ENCODE results near the gene NTRK1. TPM values are rescaled to one million over a fixed set of nuclear protein-coding genes. Genes with fewer than 3 reads are reported as not detected.

The NTRK1 gene
- total RNA-seq, 1 experiment from 2014 or later, result 0.24 TPM

DNA sequence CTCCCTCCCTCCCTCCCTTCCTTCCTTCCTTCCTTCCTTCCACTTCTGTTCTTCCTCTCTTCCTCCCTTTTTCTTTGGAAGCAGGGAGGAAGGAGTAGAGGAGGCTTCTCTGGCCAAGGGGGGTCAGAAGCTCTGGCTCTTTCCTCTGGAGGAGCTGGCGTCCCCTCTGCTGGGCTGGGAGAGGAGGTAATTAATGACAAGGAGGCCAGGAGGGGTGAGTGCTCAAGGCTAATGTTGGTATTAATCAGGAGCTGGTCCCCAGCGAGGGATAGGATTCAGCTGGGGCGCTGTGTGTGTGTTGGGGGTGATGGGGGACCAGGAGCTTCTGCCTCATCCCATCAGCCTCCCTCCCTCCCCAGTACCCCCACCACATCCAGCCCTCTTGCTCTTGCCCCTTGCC, 26.7 kb downstream of the NTRK1 start:
- Histone ChIP-seq H3K9ac (ENCODE audit: extremely low read depth, insufficient read length, low read length) (no peak overlapping the region), H2BK20ac (ENCODE audit: low read depth, low read length, poor library complexity, severe bottlenecking) (no peak overlapping the region), H4K8ac (replicated peaks; ENCODE audit: insufficient read length, low read depth, low read length) (no peak overlapping the region), H4K91ac (ENCODE audit: insufficient read length, low read depth, low read length) (no peak overlapping the region), H2BK5ac (ENCODE audit: insufficient read length, low read length) (no peak overlapping the region), H3K79me1 (ENCODE audit: insufficient read depth, low read depth, low read length, poor library complexity, severe bottlenecking) (no peaks in the 10 kb centered on the region), H3T11ph (ENCODE audit: low read length) (no peak overlapping the region), H3K14ac (ENCODE audit: insufficient read depth, low read length) (no peak overlapping the region), H3K27me3 (ENCODE audit: insufficient read depth, low read length) (peaks cover 10% of the 10 kb centered on the region; the same call in 1 of the 2 replicates), H3K4ac (ENCODE audit: low read depth, low read length) (no peak overlapping the region), H2BK120ac (ENCODE audit: low read depth, low read length, poor library complexity, severe bottlenecking) (no peak overlapping the region), H3K79me2 (ENCODE audit: insufficient read depth, low read length) (no peaks in the 10 kb centered on the region), H2AK5ac (ENCODE audit: insufficient read length, low read length) (no peak overlapping the region), H4K20me1 (ENCODE audit: control insufficient read depth, insufficient read depth, insufficient read length) (no peaks in the 10 kb centered on the region), H3K27ac (ENCODE audit: insufficient read length, low read depth, low read length) (no peak overlapping the region), H2AFZ (ENCODE audit: low read length) (no peak overlapping the region), H3K56ac (ENCODE audit: insufficient read length, low read depth, low read length) (no peak overlapping the region), H3K18ac (ENCODE audit: insufficient read length, low read depth, low read length) (no peak overlapping the region), H3K23me2 (ENCODE audit: insufficient read length, low read depth, low read length, poor library complexity, severe bottlenecking) (no peaks in the 10 kb centered on the region), H3K9me3 (ENCODE audit: control insufficient read depth, low read depth, low read length) (no peaks in the 10 kb centered on the region), H2BK15ac (ENCODE audit: low read depth, low read length) (no peak overlapping the region), H3K4me2 (ENCODE audit: insufficient read depth, insufficient read length, low read length) (peak overlapping the region; percentile 19), H3K23ac (ENCODE audit: insufficient read length, low read depth, low read length) (no peak overlapping the region), H4K5ac (ENCODE audit: insufficient read length, low read depth, low read length) (no peak overlapping the region), H2BK12ac (ENCODE audit: insufficient read length, low read depth, low read length) (no peak overlapping the region), H3K4me1 (ENCODE audit: insufficient read depth, low read length) (peaks cover 2% of the 10 kb centered on the region; the same call in 1 of the 2 replicates)
- TF ChIP-seq, protein P1, sequence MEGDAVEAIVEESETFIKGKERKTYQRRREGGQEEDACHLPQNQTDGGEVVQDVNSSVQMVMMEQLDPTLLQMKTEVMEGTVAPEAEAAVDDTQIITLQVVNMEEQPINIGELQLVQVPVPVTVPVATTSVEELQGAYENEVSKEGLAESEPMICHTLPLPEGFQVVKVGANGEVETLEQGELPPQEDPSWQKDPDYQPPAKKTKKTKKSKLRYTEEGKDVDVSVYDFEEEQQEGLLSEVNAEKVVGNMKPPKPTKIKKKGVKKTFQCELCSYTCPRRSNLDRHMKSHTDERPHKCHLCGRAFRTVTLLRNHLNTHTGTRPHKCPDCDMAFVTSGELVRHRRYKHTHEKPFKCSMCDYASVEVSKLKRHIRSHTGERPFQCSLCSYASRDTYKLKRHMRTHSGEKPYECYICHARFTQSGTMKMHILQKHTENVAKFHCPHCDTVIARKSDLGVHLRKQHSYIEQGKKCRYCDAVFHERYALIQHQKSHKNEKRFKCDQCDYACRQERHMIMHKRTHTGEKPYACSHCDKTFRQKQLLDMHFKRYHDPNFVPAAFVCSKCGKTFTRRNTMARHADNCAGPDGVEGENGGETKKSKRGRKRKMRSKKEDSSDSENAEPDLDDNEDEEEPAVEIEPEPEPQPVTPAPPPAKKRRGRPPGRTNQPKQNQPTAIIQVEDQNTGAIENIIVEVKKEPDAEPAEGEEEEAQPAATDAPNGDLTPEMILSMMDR (conservative IDR thresholded peaks at IDR 0.05), result no peak
- no peak for DNase-seq
- no peaks in the 10 kb centered on the region; a peak in 2 of 5 replicates for H3K9me3 Mint-ChIP-seq
- no peak overlapping the region for H3K27ac Mint-ChIP-seq
- peaks cover 43 to 65% of the 10 kb centered on the region in 2 experiments for H3K4me1 Mint-ChIP-seq
- no peaks in the 10 kb centered on the region for H3K36me3 Mint-ChIP-seq (ENCODE audit: insufficient read depth in 1 of 3, low read depth in 3 of 3)
- H3K4me3 Mint-ChIP-seq, result peak overlapping the region in 1 of 2 experiments; percentile 70; a peak in 3 of 5 replicates
- H3K27me3 Mint-ChIP-seq (ENCODE audit: low read depth), result peaks cover 77% of the 10 kb centered on the region
- no CpG with 5 or more reads among the region's 3 CpGs for WGBS (ENCODE audit: extremely low coverage, insufficient read length, low lambda C conversion rate)

All from H9 (cell line).